MM.1S (cell line): ENCODE measurements around the gene RITA1.
A peak's percentile ranks its signal among the peaks of the same experiment; 100 is the strongest.

Experiments
- DNase-seq: peaks from one replicate; pipeline ENCODE4 v3.0.0-alpha.2; 2015
- H2AFZ ChIP-seq: fragments of 300-600 bp; sonication (generic); 2 replicates; pipeline ENCODE4 v1.6.0; 2016; ENCODE audit warnings: antibody characterized with exemption, low read length
- H3F3A ChIP-seq: fragments of 300-600 bp; sonication (generic); 2 replicates; pipeline ENCODE4 v1.6.1; 2016; ENCODE audit warnings: mild to moderate bottlenecking, antibody characterized with exemption, low read length, moderate library complexity, mixed read lengths; ENCODE audit not compliant: insufficient read depth
- H3K27ac ChIP-seq: fragments of 300-600 bp; sonication (generic); 2 replicates; pipeline ENCODE4 v1.5.1; 2016; ENCODE audit warnings: mild to moderate bottlenecking, low read length
- H3K27me3 ChIP-seq: fragments of 300-600 bp; sonication (generic); replicated peaks from 2 replicates; pipeline ENCODE4 v1.6.0; 2016; ENCODE audit warnings: low read length; ENCODE audit not compliant: insufficient read depth
- H3K36me3 ChIP-seq: fragments of 300-600 bp; sonication (generic); replicated peaks from 2 replicates; pipeline ENCODE4 v1.6.1; 2016; ENCODE audit warnings: mild to moderate bottlenecking, low read length, mixed read lengths; ENCODE audit not compliant: insufficient read depth
- H3K4me1 ChIP-seq: fragments of 300-600 bp; sonication (generic); 2 replicates; pipeline ENCODE4 v1.6.1; 2016; ENCODE audit warnings: low read length, mixed read lengths
- H3K4me2 ChIP-seq: fragments of 300-600 bp; sonication (generic); 2 replicates; pipeline ENCODE4 v1.6.0; 2016; ENCODE audit warnings: low read depth, low read length
- H3K4me3 ChIP-seq: fragments of 300-600 bp; sonication (generic); 2 replicates; pipeline ENCODE4 v1.5.1; 2016; ENCODE audit warnings: low read length, mixed read lengths
- H3K79me2 ChIP-seq: fragments of 300-600 bp; sonication (generic); 2 replicates; pipeline ENCODE4 v1.6.1; 2016; ENCODE audit warnings: mixed run types, low read length, mixed read lengths
- H3K9ac ChIP-seq: fragments of 300-600 bp; sonication (generic); 2 replicates; pipeline ENCODE4 v1.6.1; 2016; ENCODE audit warnings: low read length, mixed read lengths
- H3K9me2 ChIP-seq: fragments of 300-600 bp; sonication (generic); replicated peaks from 2 replicates; pipeline ENCODE4 v1.6.1; 2016; ENCODE audit warnings: mild to moderate bottlenecking, low read length, mixed read lengths; ENCODE audit not compliant: insufficient read depth
- H3K9me3 ChIP-seq: fragments of 300-600 bp; sonication (generic); replicated peaks from 2 replicates; pipeline ENCODE4 v1.6.1; 2016; ENCODE audit warnings: mild to moderate bottlenecking, low read length, mixed read lengths; ENCODE audit not compliant: insufficient read depth
- H4K20me1 ChIP-seq: fragments of 300-600 bp; sonication (generic); 2 replicates; pipeline ENCODE4 v1.6.1; 2016; ENCODE audit warnings: mild to moderate bottlenecking, low read length, moderate library complexity, mixed read lengths; ENCODE audit not compliant: insufficient read depth
- EZH2 ChIP-seq: fragments of 300-600 bp; sonication (generic); optimal IDR thresholded peaks from 2 replicates; pipeline ENCODE3; 2017; ENCODE audit warnings: low read depth, mild to moderate bottlenecking, antibody characterized with exemption, low read length, mixed read lengths
- EZH2phosphoT487 ChIP-seq: fragments of 300-600 bp; sonication (generic); IDR thresholded peaks from 2 replicates; pipeline ENCODE4 v1.6.1; 2018; ENCODE audit warnings: antibody characterized with exemption, low read length
- TF ChIP-seq, protein P1 (sequence below): fragments of 300-600 bp; sonication (generic); IDR thresholded peaks from 2 replicates; pipeline ENCODE4 v1.5.1; 2016; ENCODE audit warnings: antibody characterized with exemption, low read length, mixed read lengths

RITA1 gene

DNA sequence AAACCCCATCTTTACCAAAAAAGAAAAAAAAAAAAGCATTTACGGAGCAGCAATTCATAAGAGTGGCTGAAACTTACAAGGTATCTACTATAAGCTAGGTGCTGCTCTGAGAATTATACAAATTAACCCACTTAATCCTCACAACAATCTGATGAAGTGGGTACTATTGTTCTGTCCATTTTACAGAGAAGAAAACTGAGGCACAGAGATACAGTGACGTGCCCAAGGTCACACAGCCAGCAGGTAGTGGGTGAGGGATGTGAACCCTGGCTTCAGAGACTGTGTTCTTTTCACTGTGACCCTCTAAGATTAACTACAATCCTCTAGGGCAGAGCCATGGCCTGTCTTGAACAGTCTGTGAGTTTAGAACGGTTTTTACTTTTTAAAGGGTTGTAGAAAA lies 3.5 kb upstream of the RITA1 start:
- no peak for TF ChIP-seq EZH2
- TF ChIP-seq, protein P1, sequence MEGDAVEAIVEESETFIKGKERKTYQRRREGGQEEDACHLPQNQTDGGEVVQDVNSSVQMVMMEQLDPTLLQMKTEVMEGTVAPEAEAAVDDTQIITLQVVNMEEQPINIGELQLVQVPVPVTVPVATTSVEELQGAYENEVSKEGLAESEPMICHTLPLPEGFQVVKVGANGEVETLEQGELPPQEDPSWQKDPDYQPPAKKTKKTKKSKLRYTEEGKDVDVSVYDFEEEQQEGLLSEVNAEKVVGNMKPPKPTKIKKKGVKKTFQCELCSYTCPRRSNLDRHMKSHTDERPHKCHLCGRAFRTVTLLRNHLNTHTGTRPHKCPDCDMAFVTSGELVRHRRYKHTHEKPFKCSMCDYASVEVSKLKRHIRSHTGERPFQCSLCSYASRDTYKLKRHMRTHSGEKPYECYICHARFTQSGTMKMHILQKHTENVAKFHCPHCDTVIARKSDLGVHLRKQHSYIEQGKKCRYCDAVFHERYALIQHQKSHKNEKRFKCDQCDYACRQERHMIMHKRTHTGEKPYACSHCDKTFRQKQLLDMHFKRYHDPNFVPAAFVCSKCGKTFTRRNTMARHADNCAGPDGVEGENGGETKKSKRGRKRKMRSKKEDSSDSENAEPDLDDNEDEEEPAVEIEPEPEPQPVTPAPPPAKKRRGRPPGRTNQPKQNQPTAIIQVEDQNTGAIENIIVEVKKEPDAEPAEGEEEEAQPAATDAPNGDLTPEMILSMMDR: no peak
- Histone ChIP-seq H3K36me3 (no peaks in the 10 kb centered on the region), H4K20me1 (no peaks in the 10 kb centered on the region), H3F3A (no peaks in the 10 kb centered on the region), H3K9me2 (no peaks in the 10 kb centered on the region), H3K9ac (no peak overlapping the region), H3K4me1 (peaks cover 5% of the 10 kb centered on the region; the same call in 1 of the 2 replicates), H3K27me3 (no peaks in the 10 kb centered on the region), H3K9me3 (no peaks in the 10 kb centered on the region), H2AFZ (no peak overlapping the region), H3K79me2 (peaks cover 46% of the 10 kb centered on the region), H3K4me3 (no peak overlapping the region), H3K4me2 (no peak overlapping the region), H3K27ac (no peak overlapping the region)
- DNase-seq: no peak

DNA sequence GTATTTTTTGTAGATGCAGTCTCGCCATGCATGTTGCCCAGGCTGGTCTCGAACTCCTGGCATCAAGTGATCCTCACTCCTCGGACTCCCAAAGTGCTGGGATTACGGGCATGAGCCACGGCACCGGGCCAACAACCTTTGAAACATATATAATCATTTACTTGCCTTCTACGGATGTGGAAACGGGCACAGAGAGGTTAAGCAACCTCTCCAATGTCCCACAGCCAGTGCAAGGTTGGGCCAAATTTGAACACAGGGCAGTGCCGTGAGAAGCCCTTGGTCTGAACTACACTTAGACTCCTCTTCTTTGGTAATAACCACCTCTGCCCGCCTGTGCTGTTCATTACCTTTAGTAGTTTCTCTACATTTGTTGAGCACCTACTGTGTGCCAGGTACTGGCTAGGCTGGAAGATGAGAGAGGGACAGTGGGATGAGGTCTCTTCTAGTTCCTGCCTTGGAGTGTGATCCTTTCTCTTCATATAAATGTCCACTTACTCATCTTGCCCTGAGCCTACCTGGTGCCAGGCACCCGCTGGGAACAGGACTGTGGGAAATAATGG lies 2.4 kb upstream of the RITA1 start:
- Histone ChIP-seq H3K4me3 (no peak overlapping the region), H3F3A (no peaks in the 10 kb centered on the region), H3K9me2 (no peaks in the 10 kb centered on the region), H3K9me3 (no peaks in the 10 kb centered on the region), H2AFZ (no peak overlapping the region), H3K4me2 (no peak overlapping the region), H4K20me1 (no peaks in the 10 kb centered on the region), H3K4me1 (peaks cover 5% of the 10 kb centered on the region; the same call in 1 of the 2 replicates), H3K36me3 (no peaks in the 10 kb centered on the region), H3K27me3 (no peaks in the 10 kb centered on the region), H3K9ac (no peak overlapping the region), H3K27ac (no peak overlapping the region), H3K79me2 (peaks cover 46% of the 10 kb centered on the region)
- no peak for DNase-seq
- TF ChIP-seq EZH2phosphoT487 (no peak), EZH2 (no peak)
- TF ChIP-seq, protein P1: no peak

DNA sequence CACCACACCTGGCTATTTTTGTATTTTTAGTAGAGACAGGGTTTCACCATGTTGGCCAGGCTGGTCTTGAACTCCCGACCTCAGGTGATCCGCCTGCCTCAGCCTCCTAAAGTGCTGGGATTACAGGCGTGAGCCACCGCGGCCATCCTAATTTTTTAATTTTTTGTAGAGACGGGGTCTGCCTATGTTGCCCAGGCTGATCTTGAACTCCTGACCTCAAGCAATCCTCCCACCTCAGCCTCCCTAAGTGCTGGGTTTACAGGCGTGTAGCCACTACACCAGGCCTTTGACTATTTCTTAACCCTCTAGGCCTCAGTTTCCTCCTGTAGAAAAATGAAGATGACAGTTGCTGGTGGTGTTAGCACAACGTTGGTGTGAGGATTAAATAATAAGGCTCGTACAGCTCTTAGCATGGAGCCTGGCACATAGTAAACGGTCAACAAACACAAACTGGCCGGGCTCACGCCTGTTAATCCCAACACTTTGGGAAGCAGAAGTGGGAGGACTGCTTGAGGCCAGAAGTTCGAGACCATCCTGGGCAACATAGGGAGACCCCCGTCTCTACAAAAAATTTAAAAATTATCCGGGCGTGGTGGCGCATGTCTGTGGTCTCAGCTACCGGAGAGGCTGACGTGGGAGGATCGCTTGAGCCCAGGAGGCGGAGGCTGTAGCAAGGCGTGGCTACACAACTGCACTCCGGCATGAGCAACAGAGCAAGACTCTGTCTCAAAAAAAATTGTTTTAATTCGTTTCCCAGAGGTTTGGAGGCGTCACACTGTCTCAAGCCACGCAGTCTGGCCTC lies 1.2 kb upstream of the RITA1 start:
- H4K20me1 ChIP-seq: no peaks in the 10 kb centered on the region
- H3F3A ChIP-seq: no peaks in the 10 kb centered on the region
- H2AFZ ChIP-seq: no peak overlapping the region; the same call in 1 of the 2 replicates
- H3K4me1 ChIP-seq: peaks cover 5% of the 10 kb centered on the region; the same call in 1 of the 2 replicates
- peak overlapping the region; percentile 98 for H3K9ac ChIP-seq
- H3K4me3 ChIP-seq: peak overlapping the region; percentile 88
- no peaks in the 10 kb centered on the region for H3K27me3 ChIP-seq
- H3K79me2 ChIP-seq: peaks cover 46% of the 10 kb centered on the region
- H3K27ac ChIP-seq: peak overlapping the region; percentile 79; the same call in 1 of the 2 replicates
- no peaks in the 10 kb centered on the region for H3K9me3 ChIP-seq
- H3K4me2 ChIP-seq: peak overlapping the region; percentile 62; the same call in 1 of the 2 replicates
- TF ChIP-seq EZH2phosphoT487 (no peak), EZH2 (no peak)
- TF ChIP-seq, protein P1: no peak
- no peaks in the 10 kb centered on the region for H3K36me3 ChIP-seq
- H3K9me2 ChIP-seq: no peaks in the 10 kb centered on the region
- no peak for DNase-seq
